H1 (cell line): ENCODE data around the gene CCDC7.

Experiments used
- ATF3 ChIP-seq: IDR thresholded peaks from 2 replicates; pipeline ENCODE4 v1.6.1; 2011; ENCODE audit warnings: low read depth, mild to moderate bottlenecking, low read length; ENCODE audit not compliant: insufficient read depth
- BACH1 ChIP-seq: IDR thresholded peaks from 2 replicates; pipeline ENCODE4 v1.6.1; 2012; ENCODE audit warnings: low read length, improper control_type of control experiment
- BRCA1 ChIP-seq: IDR thresholded peaks from 2 replicates; pipeline ENCODE4 v1.6.1; 2012; ENCODE audit warnings: low read depth, low read length, improper control_type of control experiment
- CTCF ChIP-seq, 3 experiments: IDR thresholded peaks; 1 replicate in 2 of 3; 2 replicates in 1 of 3; pipeline versions ENCODE4 v1.5.1 to v1.6.1; 2011; ENCODE audit warnings: low read length in 3 of 3, mild to moderate bottlenecking in 3 of 3, inconsistent platforms in 2 of 3, low read depth in 1 of 3, moderate library complexity in 1 of 3; ENCODE audit not compliant: insufficient read depth in 1 of 3; ENCODE audit errors: control extremely low read depth in 1 of 3
- EP300 ChIP-seq, 2 experiments: IDR thresholded peaks; 1 replicate in 1 of 2; 2 replicates in 1 of 2; pipeline ENCODE4 v1.6.1; 2011 to 2012; ENCODE audit warnings: low read depth in 2 of 2, low read length in 2 of 2, mild to moderate bottlenecking in 2 of 2, borderline replicate concordance in 1 of 2, inconsistent platforms in 1 of 2, moderate library complexity in 1 of 2
- EZH2 ChIP-seq: fragments of 200-600 bp; sonication (generic); IDR thresholded peaks from 2 replicates; pipeline ENCODE4 v1.7.1; 2012; ENCODE audit warnings: low read depth, mild to moderate bottlenecking, moderate library complexity, low read length, inconsistent platforms; ENCODE audit not compliant: severe bottlenecking
- HDAC2 ChIP-seq, 2 experiments: fragments of 300-600 bp in 1 of 2; sonication (generic) in 1 of 2; IDR thresholded peaks; 2 replicates each; pipeline ENCODE4 v1.6.1; 2011 to 2012; ENCODE audit warnings: low read depth in 2 of 2, low read length in 2 of 2, mild to moderate bottlenecking in 2 of 2, moderate library complexity in 2 of 2, borderline replicate concordance in 1 of 2, inconsistent platforms in 1 of 2
- KDM5A ChIP-seq: fragments of 200-600 bp; IDR thresholded peaks from 2 replicates; pipeline ENCODE4 v1.7.1; 2012; ENCODE audit warnings: mild to moderate bottlenecking, low read length, inconsistent platforms, mixed read lengths
- MAX ChIP-seq: IDR thresholded peaks from 2 replicates; pipeline ENCODE4 v1.6.1; 2012; ENCODE audit warnings: inconsistent platforms
- NANOG ChIP-seq: IDR thresholded peaks from 2 replicates; pipeline ENCODE4 v1.6.1; 2011; ENCODE audit warnings: low read length, low read depth, mild to moderate bottlenecking, inconsistent platforms; ENCODE audit not compliant: insufficient read depth, poor library complexity, severe bottlenecking
- POLR2A ChIP-seq, 2 experiments: IDR thresholded peaks; 1 replicate in 1 of 2; 2 replicates in 1 of 2; pipeline ENCODE4 v1.6.1; 2011; ENCODE audit warnings: low read depth in 2 of 2, low read length in 2 of 2, mild to moderate bottlenecking in 2 of 2; ENCODE audit errors: control extremely low read depth in 1 of 2
- SIN3A ChIP-seq, 2 experiments: IDR thresholded peaks in 1 of 2; conservative IDR thresholded peaks in 1 of 2; 2 replicates each; pipeline ENCODE4 v1.6.1; 2011 to 2012; ENCODE audit warnings: low read length in 2 of 2, improper control_type of control experiment in 1 of 2, low read depth in 1 of 2, mild to moderate bottlenecking in 1 of 2
- SP2 ChIP-seq: IDR thresholded peaks from 2 replicates; pipeline ENCODE4 v1.6.1; 2012; ENCODE audit warnings: mild to moderate bottlenecking, low read length, inconsistent platforms

- no peak for TF ChIP-seq EZH2
- TF ChIP-seq BACH1: no peak
- no peak for TF ChIP-seq CTCF (IDR thresholded peaks at IDR 0.05; ENCODE audit: control extremely low read depth in 1 of 3, insufficient read depth in 1 of 3, low read depth in 1 of 3, low read length in 3 of 3)
- TF ChIP-seq ATF3: no peak
- no peak for TF ChIP-seq EP300 (IDR thresholded peaks at IDR 0.05; ENCODE audit: borderline replicate concordance in 1 of 2, low read depth in 2 of 2, low read length in 2 of 2)
- no peak for TF ChIP-seq BRCA1
- no peak for TF ChIP-seq SP2
- no peak for TF ChIP-seq MAX
- TF ChIP-seq POLR2A (IDR thresholded peaks at IDR 0.05; ENCODE audit: control extremely low read depth in 1 of 2, low read depth in 2 of 2, low read length in 2 of 2): no peak
- no peak for TF ChIP-seq SIN3A (conservative IDR thresholded peaks at IDR 0.05 in 1 of 2, IDR thresholded peaks at IDR 0.05 in 1 of 2; ENCODE audit: low read depth in 1 of 2, low read length in 2 of 2)
- TF ChIP-seq KDM5A: no peak
- TF ChIP-seq HDAC2 (IDR thresholded peaks at IDR 0.05; ENCODE audit: borderline replicate concordance in 1 of 2, low read depth in 2 of 2, low read length in 2 of 2): no peak
- no peak for TF ChIP-seq NANOG
Observed at GRCh38 chr10:32846974-32847373, 401.0 kb downstream of the CCDC7 start.
